OCI-LY1 (cell line): ENCODE measurements around the gene C19orf18.

Experiments used
- H2AFZ ChIP-seq: fragments of 200-600 bp; sonication (generic), shearing (Covaris generic); 2 replicates; pipeline ENCODE4 v1.6.0; 2014; ENCODE audit warnings: antibody characterized with exemption, mild to moderate bottlenecking, low read length
- H3F3A ChIP-seq: fragments of 200-600 bp; sonication (generic), shearing (Covaris generic); 2 replicates; pipeline ENCODE4 v1.6.0; 2014; ENCODE audit warnings: mild to moderate bottlenecking, antibody characterized with exemption, low read length, moderate library complexity; ENCODE audit not compliant: insufficient read depth
- H3K27ac ChIP-seq: fragments of 200-600 bp; sonication (generic); 2 replicates; pipeline ENCODE4 v1.5.1; 2014; ENCODE audit warnings: low read length, mixed run types, mild to moderate bottlenecking, low read depth; ENCODE audit not compliant: poor library complexity, severe bottlenecking
- H3K27me3 ChIP-seq: fragments of 200-600 bp; sonication (generic); 2 replicates; pipeline ENCODE4 v1.6.0; 2014; ENCODE audit warnings: antibody characterized with exemption, mild to moderate bottlenecking, low read length, moderate library complexity; ENCODE audit not compliant: insufficient read depth
- H3K36me3 ChIP-seq: fragments of 200-600 bp; sonication (generic); 2 replicates; pipeline ENCODE4 v1.6.1; 2014; ENCODE audit warnings: mild to moderate bottlenecking, antibody characterized with exemption, low read length, moderate library complexity, mixed read lengths; ENCODE audit not compliant: insufficient read depth
- H3K4me1 ChIP-seq: fragments of 200-600 bp; sonication (generic); 2 replicates; pipeline ENCODE4 v1.5.1; 2014; ENCODE audit warnings: mild to moderate bottlenecking, low read length, moderate library complexity; ENCODE audit not compliant: insufficient read depth, severe bottlenecking
- H3K4me2 ChIP-seq: fragments of 200-600 bp; sonication (generic), shearing (Covaris generic); 2 replicates; pipeline ENCODE4 v1.6.1; 2014; ENCODE audit warnings: low read length
- H3K4me3 ChIP-seq: fragments of 200-600 bp; sonication (generic); 2 replicates; pipeline ENCODE4 v1.5.1; 2014; ENCODE audit warnings: low read length, low read depth, mild to moderate bottlenecking, mixed read lengths; ENCODE audit not compliant: poor library complexity, severe bottlenecking
- H3K79me2 ChIP-seq: fragments of 200-600 bp; shearing (Covaris generic); 2 replicates; pipeline ENCODE4 v1.6.1; 2016; ENCODE audit warnings: mixed run types, low read length, mixed read lengths; ENCODE audit not compliant: insufficient read depth
- H3K9ac ChIP-seq: fragments of 200-600 bp; sonication (generic), shearing (Covaris generic); 2 replicates; pipeline ENCODE4 v1.6.1; 2014; ENCODE audit warnings: mild to moderate bottlenecking, low read length, mixed read lengths
- H3K9me2 ChIP-seq: fragments of 200-600 bp; sonication (generic), shearing (Covaris generic); 2 replicates; pipeline ENCODE4 v1.6.1; 2014; ENCODE audit warnings: low read depth, mild to moderate bottlenecking, low read length, mixed read lengths
- H3K9me3 ChIP-seq: fragments of 200-600 bp; shearing (Covaris generic); 2 replicates; pipeline ENCODE4 v1.6.1; 2014; ENCODE audit warnings: low read length, mixed read lengths
- H4K20me1 ChIP-seq: fragments of 200-600 bp; sonication (generic), shearing (Covaris generic); 2 replicates; pipeline ENCODE4 v1.6.0; 2016; ENCODE audit warnings: mild to moderate bottlenecking, low read length; ENCODE audit not compliant: insufficient read depth
- EZH2 ChIP-seq: fragments of 200-600 bp; sonication (generic), shearing (Covaris generic); IDR thresholded peaks from 2 replicates; pipeline ENCODE4 v1.8.0; 2017; ENCODE audit warnings: borderline replicate concordance, mixed run types, mild to moderate bottlenecking, antibody characterized with exemption, low read length, moderate library complexity, mixed read lengths
- TF ChIP-seq, protein P1 (sequence below): fragments of 200-600 bp; sonication (generic), shearing (Covaris generic); IDR thresholded peaks from 2 replicates; pipeline ENCODE4 v1.5.1; 2017; ENCODE audit warnings: mild to moderate bottlenecking, antibody characterized with exemption, low read length, moderate library complexity, mixed read lengths

The C19orf18 gene

GRCh38 chr19:58003174-58003828 is 29.0 kb upstream of the C19orf18 start:
- Histone ChIP-seq H3K36me3 (peaks cover 50% of the 10 kb centered on the region), H3K4me3 (peak overlapping the region; percentile 89), H3K9me3 (peaks cover 46% of the 10 kb centered on the region), H2AFZ (0 out of 2 replicates have a peak overlapping the region, but pooled peaks have one; percentile 54), H3K9me2 (no peaks in the 10 kb centered on the region), H3K4me1 (peaks cover 15% of the 10 kb centered on the region), H3K27me3 (no peaks in the 10 kb centered on the region), H3K4me2 (peak overlapping the region; percentile 52), H3K79me2 (peaks cover 12% of the 10 kb centered on the region; the same call in 1 of the 2 replicates), H3F3A (no peaks in the 10 kb centered on the region), H3K27ac (no peak overlapping the region), H3K9ac (no peak overlapping the region), H4K20me1 (no peaks in the 10 kb centered on the region)
- TF ChIP-seq EZH2, result no peak
- TF ChIP-seq, protein P1, sequence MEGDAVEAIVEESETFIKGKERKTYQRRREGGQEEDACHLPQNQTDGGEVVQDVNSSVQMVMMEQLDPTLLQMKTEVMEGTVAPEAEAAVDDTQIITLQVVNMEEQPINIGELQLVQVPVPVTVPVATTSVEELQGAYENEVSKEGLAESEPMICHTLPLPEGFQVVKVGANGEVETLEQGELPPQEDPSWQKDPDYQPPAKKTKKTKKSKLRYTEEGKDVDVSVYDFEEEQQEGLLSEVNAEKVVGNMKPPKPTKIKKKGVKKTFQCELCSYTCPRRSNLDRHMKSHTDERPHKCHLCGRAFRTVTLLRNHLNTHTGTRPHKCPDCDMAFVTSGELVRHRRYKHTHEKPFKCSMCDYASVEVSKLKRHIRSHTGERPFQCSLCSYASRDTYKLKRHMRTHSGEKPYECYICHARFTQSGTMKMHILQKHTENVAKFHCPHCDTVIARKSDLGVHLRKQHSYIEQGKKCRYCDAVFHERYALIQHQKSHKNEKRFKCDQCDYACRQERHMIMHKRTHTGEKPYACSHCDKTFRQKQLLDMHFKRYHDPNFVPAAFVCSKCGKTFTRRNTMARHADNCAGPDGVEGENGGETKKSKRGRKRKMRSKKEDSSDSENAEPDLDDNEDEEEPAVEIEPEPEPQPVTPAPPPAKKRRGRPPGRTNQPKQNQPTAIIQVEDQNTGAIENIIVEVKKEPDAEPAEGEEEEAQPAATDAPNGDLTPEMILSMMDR, result no peak

GRCh38 chr19:58002384-58003173 is 28.2 kb upstream of the C19orf18 start, which contains the start of gene ZNF606:
Gene ZNF606, minus strand, starts transcription at chr19:58002820. Its CDS starts 1,501 bp downstream, at chr19:58001319.
- peak within 1 kb of the TSS; percentile 89 for H3K4me3 ChIP-seq
- peaks cover 49% of the 10 kb centered on the region for H3K9me3 ChIP-seq
- 0 out of 2 replicates have a peak within 1 kb of the TSS, but pooled peaks have one; percentile 54 for H2AFZ ChIP-seq
- H3K4me2 ChIP-seq, result peak within 1 kb of the TSS; percentile 92
- H3F3A ChIP-seq, result no peaks in the 10 kb centered on the region
- H3K36me3 ChIP-seq, result peaks cover 57% of the 10 kb centered on the region
- peaks cover 15% of the 10 kb centered on the region for H3K4me1 ChIP-seq
- no peaks in the 10 kb centered on the region for H4K20me1 ChIP-seq
- H3K9ac ChIP-seq, result peak within 1 kb of the TSS; percentile 94
- peaks cover 12% of the 10 kb centered on the region; the same call in 1 of the 2 replicates for H3K79me2 ChIP-seq
- H3K27ac ChIP-seq, result peak within 1 kb of the TSS; percentile 22
- TF ChIP-seq EZH2, result no peak
- TF ChIP-seq, protein P1, result no peak
- no peaks in the 10 kb centered on the region for H3K27me3 ChIP-seq
- H3K9me2 ChIP-seq, result no peaks in the 10 kb centered on the region

DNA sequence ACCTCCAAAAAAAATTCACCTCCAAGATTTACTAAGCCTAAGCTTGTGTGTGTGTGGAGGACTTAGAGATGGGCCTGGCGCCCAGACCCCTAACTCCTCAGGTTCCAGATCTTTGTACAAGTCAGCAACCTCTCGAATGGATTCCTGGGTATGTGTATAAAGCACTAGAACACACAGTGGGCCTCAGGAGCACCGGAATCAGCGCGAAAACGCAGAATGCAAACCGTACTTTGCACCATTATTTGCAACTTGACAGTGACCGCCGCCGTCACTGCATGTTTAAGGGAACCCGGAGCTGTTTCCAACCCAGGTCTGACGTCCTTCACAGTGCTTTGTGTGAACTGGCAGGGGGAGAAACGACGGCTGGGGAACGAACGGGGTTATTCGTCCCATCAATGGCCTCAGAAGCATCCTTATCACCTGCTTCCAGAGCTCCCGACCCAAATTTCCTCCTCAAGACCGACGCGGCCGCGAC is 27.6 kb upstream of the C19orf18 start:
- no peaks in the 10 kb centered on the region for H3K27me3 ChIP-seq
- H3K9me3 ChIP-seq, result peaks cover 54% of the 10 kb centered on the region
- H4K20me1 ChIP-seq, result no peaks in the 10 kb centered on the region
- H3K36me3 ChIP-seq, result peaks cover 63% of the 10 kb centered on the region
- H3K4me2 ChIP-seq, result peak overlapping the region; percentile 92
- H3K4me3 ChIP-seq, result peak overlapping the region; percentile 89
- peak overlapping the region; percentile 22 for H3K27ac ChIP-seq
- H3K4me1 ChIP-seq, result peaks cover 15% of the 10 kb centered on the region
- H3K79me2 ChIP-seq, result peaks cover 12% of the 10 kb centered on the region; the same call in 1 of the 2 replicates
- TF ChIP-seq, protein P1, result no peak
- TF ChIP-seq EZH2, result no peak
- H2AFZ ChIP-seq, result no peak overlapping the region
- no peaks in the 10 kb centered on the region for H3K9me2 ChIP-seq
- no peaks in the 10 kb centered on the region for H3F3A ChIP-seq
- H3K9ac ChIP-seq, result peak overlapping the region; percentile 94
